ENCODE measurements around the gene ALG5.

The ALG5 gene

GRCh38 chr13:36918246-36919131 is 80.7 kb downstream of the ALG5 start:
- peak overlapping the region; percentile 95 to 98 (median 96) for H3K4me3 Mint-ChIP-seq
- H3K4me1 Mint-ChIP-seq: peaks cover 73% of the 10 kb centered on the region
- H3K27ac Mint-ChIP-seq: peak overlapping the region; percentile 90 to 98 (median 98)
- H3K36me3 Mint-ChIP-seq (ENCODE audit: low read depth): no peaks in the 10 kb centered on the region
- TF ChIP-seq CTCF (IDR thresholded peaks at IDR 0.05; ENCODE audit: unreplicated experiment in 3 of 3): no peak
- no peaks in the 10 kb centered on the region for H3K9me3 Mint-ChIP-seq
- H3K27me3 Mint-ChIP-seq (ENCODE audit: low read depth): no peaks in the 10 kb centered on the region

- peak overlapping the region; percentile 62 to 90 (median 88) for H3K27ac Mint-ChIP-seq
Observed at GRCh38 chr13:36917311-36917710, 81.8 kb downstream of the ALG5 start.

GRCh38 chr13:36915896-36916640 is 83.1 kb downstream of the ALG5 start:
- H3K36me3 Mint-ChIP-seq (ENCODE audit: low read depth): no peaks in the 10 kb centered on the region
- peaks cover 65% of the 10 kb centered on the region for H3K4me1 Mint-ChIP-seq
- peak overlapping the region; percentile 55 to 98 (median 96) for H3K4me3 Mint-ChIP-seq
- H3K27me3 Mint-ChIP-seq (ENCODE audit: low read depth): no peaks in the 10 kb centered on the region
- H3K9me3 Mint-ChIP-seq: no peaks in the 10 kb centered on the region
- no peak for TF ChIP-seq CTCF (IDR thresholded peaks at IDR 0.05; ENCODE audit: unreplicated experiment in 3 of 3)
- H3K27ac Mint-ChIP-seq: peak overlapping the region; percentile 62 to 90 (median 88)

More at GRCh38 chr13:36917311-36917710, 81.8 kb downstream of the ALG5 start:
- Mint-ChIP-seq H3K4me1 (peaks cover 73% of the 10 kb centered on the region), H3K9me3 (no peaks in the 10 kb centered on the region), H3K4me3 (peak overlapping the region; percentile 95 to 98 (median 96)), H3K36me3 (ENCODE audit: low read depth) (no peaks in the 10 kb centered on the region), H3K27me3 (ENCODE audit: low read depth) (no peaks in the 10 kb centered on the region)
- no peak for TF ChIP-seq CTCF (IDR thresholded peaks at IDR 0.05; ENCODE audit: unreplicated experiment in 3 of 3)

GRCh38 chr13:36915106-36915505 is 84.0 kb downstream of the ALG5 start:
- H3K4me1 Mint-ChIP-seq: peaks cover 58% of the 10 kb centered on the region
- no peaks in the 10 kb centered on the region for H3K9me3 Mint-ChIP-seq
- TF ChIP-seq CTCF (IDR thresholded peaks at IDR 0.05; ENCODE audit: unreplicated experiment in 3 of 3): no peak
- peak overlapping the region in 1 of 3 experiments; percentile 34 for H3K4me3 Mint-ChIP-seq
- H3K36me3 Mint-ChIP-seq (ENCODE audit: low read depth): no peaks in the 10 kb centered on the region
- no peaks in the 10 kb centered on the region for H3K27me3 Mint-ChIP-seq (ENCODE audit: low read depth)
- peak overlapping the region in 2 of 3 experiments; percentile 81 to 90 for H3K27ac Mint-ChIP-seq

GRCh38 chr13:36914648-36915047 is 84.5 kb downstream of the ALG5 start:
- no peak for TF ChIP-seq CTCF (IDR thresholded peaks at IDR 0.05; ENCODE audit: unreplicated experiment in 3 of 3)
- H3K4me1 Mint-ChIP-seq: peaks cover 58% of the 10 kb centered on the region
- no peaks in the 10 kb centered on the region for H3K27me3 Mint-ChIP-seq (ENCODE audit: low read depth)
- no peaks in the 10 kb centered on the region for H3K36me3 Mint-ChIP-seq (ENCODE audit: low read depth)
- H3K27ac Mint-ChIP-seq: no peak overlapping the region
- H3K4me3 Mint-ChIP-seq: no peak overlapping the region
- H3K9me3 Mint-ChIP-seq: no peaks in the 10 kb centered on the region

All from nephron (organoid).